HG03196 (cell line): ENCODE data around the gene CYB561.
"Not testable (repeated sequence)": the region's sequence is repeated elsewhere in the genome, so short reads cannot be mapped to it uniquely, and the experiment has no call there.

Source experiments
- ATAC-seq: cut with Tn5 transposase; IDR thresholded peaks from one replicate; pipeline ENCODE4 v1.9.1; 2021; ENCODE audit not compliant: unreplicated experiment

The CYB561 gene

GRCh38 chr17:63479495-63480184, 33.5 kb upstream of the CYB561 start:
- no peak for ATAC-seq

DNA sequence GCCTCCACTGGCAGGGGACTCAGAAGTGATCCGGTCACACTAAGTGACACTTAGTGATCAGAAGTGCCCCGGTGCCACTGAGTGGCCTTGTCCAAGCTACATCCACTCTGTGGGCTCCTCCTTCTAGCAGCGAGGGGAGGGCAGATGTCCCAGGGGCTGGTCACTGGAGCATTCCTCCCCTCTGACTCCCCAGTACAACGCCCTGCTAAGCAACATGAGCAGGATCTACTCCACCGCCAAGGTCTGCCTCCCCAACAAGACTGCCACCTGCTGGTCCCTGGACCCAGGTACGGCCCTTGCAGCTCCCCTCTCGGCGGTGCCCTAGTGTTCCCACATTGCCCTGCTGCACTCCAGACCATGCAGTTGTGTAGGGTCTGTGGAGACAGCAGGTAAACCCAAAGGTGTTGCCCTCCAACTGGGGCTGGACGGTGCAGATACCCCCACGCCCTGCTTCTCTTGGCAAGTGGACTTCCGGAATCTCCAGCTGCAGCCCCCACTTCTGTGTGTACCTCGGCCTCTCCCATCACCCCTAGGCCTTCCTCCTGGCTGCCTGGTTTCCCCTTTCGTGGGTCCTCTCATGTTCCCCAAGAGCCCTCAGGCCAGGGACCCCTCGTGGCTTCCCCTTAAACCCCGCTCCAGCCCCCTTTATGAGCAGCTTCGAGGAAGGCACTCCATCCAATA, 32.8 kb upstream of the CYB561 start:
- no peak for ATAC-seq

- ATAC-seq, result no peak
These were observed 31.7 kb upstream of the CYB561 start for GRCh38 chr17:63477480-63478440.

DNA sequence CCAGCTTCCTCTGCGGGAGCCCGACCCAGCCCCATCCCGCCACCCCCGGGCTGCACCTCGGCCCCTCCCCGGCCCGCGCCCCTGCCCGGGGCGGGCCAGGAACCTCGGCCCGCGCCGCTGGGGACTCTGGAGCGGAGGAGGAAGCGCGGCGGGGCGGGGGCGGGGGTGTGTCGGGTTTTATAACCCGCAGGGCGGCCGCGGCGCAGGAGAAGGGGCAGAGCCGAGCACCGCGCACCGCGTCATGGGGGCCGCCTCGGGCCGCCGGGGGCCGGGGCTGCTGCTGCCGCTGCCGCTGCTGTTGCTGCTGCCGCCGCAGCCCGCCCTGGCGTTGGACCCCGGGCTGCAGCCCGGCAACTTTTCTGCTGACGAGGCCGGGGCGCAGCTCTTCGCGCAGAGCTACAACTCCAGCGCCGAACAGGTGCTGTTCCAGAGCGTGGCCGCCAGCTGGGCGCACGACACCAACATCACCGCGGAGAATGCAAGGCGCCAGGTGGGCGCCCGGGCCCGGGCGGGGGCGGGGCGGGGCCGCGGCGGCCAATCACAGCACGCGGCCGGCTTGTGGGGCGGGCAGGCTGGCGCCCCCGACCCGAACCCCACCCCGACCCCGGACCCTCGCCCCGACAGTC, 30.9 kb upstream of the CYB561 start, which contains the start of gene ACE:
ACE (plus strand) TSS at position 208 of the 626 bp plus-strand sequence; CDS start at position 242, 34 bp downstream.
- no peak for ATAC-seq

- ATAC-seq, result no peak
These were observed 30.4 kb upstream of the CYB561 start for GRCh38 chr17:63476459-63476853.

GRCh38 chr17:63475491-63476412, 29.6 kb upstream of the CYB561 start:
- ATAC-seq, result no peak

GRCh38 chr17:63474586-63475460, 28.7 kb upstream of the CYB561 start:
- ATAC-seq, result no peak

DNA sequence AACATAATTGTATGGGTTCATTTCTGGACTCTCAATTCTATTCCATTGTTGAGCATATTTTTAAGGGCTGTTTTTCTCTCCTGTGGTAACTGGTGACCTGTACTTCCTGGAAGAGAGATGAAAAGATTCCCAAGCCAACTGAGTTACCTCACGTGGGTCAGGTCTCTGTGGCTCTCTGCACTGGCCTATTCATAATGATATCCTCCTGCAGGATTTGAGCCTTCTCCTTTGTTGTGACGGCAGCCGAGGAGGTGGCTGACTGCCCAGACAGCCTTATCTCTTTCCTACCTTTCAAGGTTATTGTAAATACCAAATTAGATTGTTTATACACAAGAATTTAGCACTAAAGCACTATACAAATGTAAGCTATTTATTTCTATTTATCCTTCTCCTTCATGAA, 28.1 kb upstream of the CYB561 start:
- ATAC-seq, result no peak

- not testable (repeated sequence) for ATAC-seq
These were observed 22.0 kb upstream of the CYB561 start for GRCh38 chr17:63468099-63468498.

DNA sequence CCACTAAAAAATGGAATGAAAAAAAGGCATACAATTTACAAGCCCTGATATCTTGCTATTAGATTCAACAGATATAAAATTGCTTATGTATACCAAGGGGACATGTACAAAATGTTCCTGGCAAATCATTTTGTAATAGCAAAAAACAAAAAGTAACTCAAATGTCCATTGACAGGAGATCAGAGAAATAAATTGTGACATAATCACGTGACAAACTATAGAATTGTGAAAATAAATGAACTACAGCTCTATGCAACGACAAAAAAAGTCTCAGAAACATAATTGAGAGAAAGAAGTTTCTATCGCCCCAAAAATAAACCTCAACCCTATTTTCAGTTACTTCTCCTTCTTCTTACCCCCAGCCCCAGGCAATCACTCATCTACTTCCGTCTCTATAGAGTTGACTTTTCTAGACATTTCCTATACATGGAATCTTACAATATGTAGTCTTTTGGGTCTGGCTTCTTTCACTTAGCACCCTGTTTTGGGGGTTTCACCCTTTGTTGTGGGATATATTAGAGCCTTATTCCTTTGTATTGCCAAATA, 18.7 kb upstream of the CYB561 start:
- no peak for ATAC-seq

- ATAC-seq, result no peak
These were observed 17.7 kb upstream of the CYB561 start for GRCh38 chr17:63463771-63464170.

GRCh38 chr17:63460018-63460417, 13.9 kb upstream of the CYB561 start:
- ATAC-seq, result no peak

DNA sequence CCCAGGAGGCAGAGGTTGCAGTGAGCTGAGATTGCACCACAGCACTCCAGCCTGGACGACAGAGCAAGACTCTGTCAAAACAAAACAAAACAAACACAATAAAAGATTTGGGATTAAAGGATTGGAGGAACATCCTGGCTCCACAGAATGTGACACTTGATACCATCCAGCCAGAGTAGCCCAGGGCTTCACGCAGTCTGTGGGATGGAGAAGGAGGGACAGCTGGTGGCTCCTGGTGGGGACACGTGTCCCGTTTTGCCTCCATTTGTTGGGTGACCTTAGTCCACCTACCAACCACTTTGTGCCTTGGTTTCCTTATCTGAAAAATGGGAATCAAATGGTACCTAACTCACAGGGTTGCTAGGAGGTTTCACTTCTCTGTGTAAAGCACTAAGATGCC, 12.4 kb upstream of the CYB561 start:
- ATAC-seq, result no peak

DNA sequence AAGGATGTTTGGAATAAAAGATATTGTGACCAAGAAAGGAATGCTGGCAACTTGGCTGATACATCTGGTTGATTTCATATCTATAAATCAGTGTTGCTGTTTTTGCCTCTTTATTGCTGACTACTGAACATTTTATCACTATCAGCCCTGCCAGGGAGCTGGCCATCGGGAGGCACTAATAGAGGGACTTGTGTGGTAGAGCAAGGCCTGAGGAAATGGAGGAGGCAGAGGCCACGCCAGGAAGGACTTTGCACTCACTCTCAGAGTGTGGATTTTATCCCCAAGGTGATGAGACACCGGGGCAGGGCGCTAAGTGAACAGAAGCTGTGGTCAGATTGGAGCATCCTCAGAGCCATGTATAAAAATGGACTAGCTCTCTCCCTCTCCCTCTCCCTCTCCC, 9.3 kb upstream of the CYB561 start:
- ATAC-seq, result no peak

DNA sequence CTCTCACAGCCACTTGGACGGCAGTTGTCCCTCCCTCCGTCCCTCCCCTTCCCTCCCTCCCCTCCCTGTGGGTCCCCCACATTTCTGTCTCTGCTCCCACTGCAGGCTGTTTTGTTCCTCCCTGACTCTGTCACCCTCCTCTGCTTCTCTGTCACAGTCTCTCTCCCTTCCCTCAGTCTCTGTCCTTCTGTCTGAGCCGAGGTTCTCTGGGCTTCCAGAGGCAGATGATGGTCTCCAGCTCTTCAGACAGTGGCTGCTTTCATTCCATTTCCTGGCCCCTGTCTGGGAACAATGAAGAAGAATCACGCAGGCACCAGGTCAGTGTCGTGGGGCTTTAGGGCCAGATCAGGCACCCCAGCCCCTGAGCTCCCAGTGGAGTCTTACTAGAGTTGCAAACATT, 8.8 kb upstream of the CYB561 start:
- no peak for ATAC-seq

- not testable (repeated sequence) for ATAC-seq
These were observed 8.3 kb upstream of the CYB561 start for GRCh38 chr17:63454357-63454756.

DNA sequence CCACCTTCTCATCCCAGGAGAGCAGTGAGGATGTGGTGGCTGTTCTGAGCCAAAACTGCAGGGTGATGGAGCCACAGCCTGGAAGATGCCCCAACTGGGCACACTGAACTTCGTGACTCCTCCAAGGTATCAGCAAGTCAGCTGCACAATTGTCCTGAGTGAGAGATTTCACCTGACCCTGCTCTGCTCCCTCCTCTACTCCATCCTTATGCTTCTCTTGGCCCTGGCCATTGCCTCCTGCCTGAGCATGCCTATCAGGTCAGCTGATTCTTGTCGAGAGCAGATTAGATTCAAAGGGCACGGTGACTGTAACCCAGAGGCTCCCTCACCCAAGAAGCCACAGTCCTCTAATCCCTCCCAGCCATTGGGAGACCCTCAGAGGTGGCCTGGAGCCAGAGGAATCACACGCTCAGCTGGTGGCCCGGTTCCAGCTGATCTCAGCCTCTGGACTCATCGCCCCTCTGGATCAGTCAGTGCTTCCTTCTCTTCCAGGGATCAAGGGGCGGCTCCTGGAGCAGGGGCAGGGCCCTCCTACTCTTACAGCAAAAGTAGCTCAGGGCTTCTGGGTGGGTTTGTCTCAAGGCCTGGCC, 7.0 kb upstream of the CYB561 start:
- ATAC-seq, result no peak
